K562 (cell line): Measurements from ENCODE around the gene IQCC. TPM values are rescaled to one million over a fixed set of nuclear protein-coding genes. Genes with fewer than 3 reads are reported as not detected.
A peak's percentile ranks its signal among the peaks of the same experiment; 100 is the strongest.

Experiments
- CC2D1A ChIP-seq: fragments of 450-650 bp; IDR thresholded peaks from 2 replicates; pipeline ENCODE4 v1.6.1; 2017; ENCODE audit warnings: mild to moderate bottlenecking
- DLX4 ChIP-seq: fragments of 250-450 bp; sonication (Bioruptor Pico); IDR thresholded peaks from 2 replicates; pipeline ENCODE4 v1.6.1; 2021; ENCODE audit warnings: mild to moderate bottlenecking
- GABPB2 ChIP-seq: fragments of 250-450 bp; sonication (Bioruptor Pico); conservative IDR thresholded peaks from 2 replicates; pipeline ENCODE4 v1.5.1; 2021; ENCODE audit warnings: mild to moderate bottlenecking
- HCFC1 ChIP-seq: IDR thresholded peaks from 2 replicates; pipeline ENCODE4 v1.6.1; 2012; ENCODE audit warnings: low read depth, low read length, improper control_type of control experiment
- HLTF ChIP-seq: fragments of 450-650 bp; IDR thresholded peaks from 2 replicates; pipeline ENCODE4 v1.6.1; 2016
- MLLT1 ChIP-seq, 2 experiments: fragments of 450-650 bp; IDR thresholded peaks; 2 replicates each; pipeline ENCODE4 v1.6.1; 2016
- NCOA2 ChIP-seq, 2 experiments: fragments of 450-650 bp; IDR thresholded peaks; 2 replicates each; pipeline ENCODE4 v1.6.1; 2018; ENCODE audit warnings: mild to moderate bottlenecking in 2 of 2, moderate library complexity in 1 of 2; ENCODE audit not compliant: partially characterized antibody in 2 of 2
- PTTG1 ChIP-seq: fragments of 450-650 bp; IDR thresholded peaks from 2 replicates; pipeline ENCODE4 v1.6.1; 2016; ENCODE audit warnings: low read depth, mild to moderate bottlenecking, missing genetic modification characterization, missing compliant biosample characterization
- PURB ChIP-seq: sonication (generic); formaldehyde crosslinking; IDR thresholded peaks from 2 replicates; pipeline ENCODE4 v1.9.0; 2021; ENCODE audit warnings: low read depth, mild to moderate bottlenecking, missing genetic modification reagents
- RFX7 ChIP-seq: fragments of 250-450 bp; sonication (Bioruptor Pico); IDR thresholded peaks from 2 replicates; pipeline ENCODE4 v1.5.1; 2021; ENCODE audit warnings: mild to moderate bottlenecking
- YBX1 ChIP-seq: fragments of 450-650 bp; IDR thresholded peaks from 2 replicates; pipeline ENCODE4 v1.7.1; 2016; ENCODE audit warnings: mild to moderate bottlenecking
- ZBTB1 ChIP-seq: sonication (generic); formaldehyde crosslinking; IDR thresholded peaks from 2 replicates; pipeline ENCODE4 v1.8.1; 2023; ENCODE audit warnings: missing genetic modification reagents, low read depth, mild to moderate bottlenecking, borderline replicate concordance
- ZBTB26 ChIP-seq: fragments of 450-650 bp; formaldehyde crosslinking; IDR thresholded peaks from 2 replicates; pipeline ENCODE4 v1.4.0; 2022; ENCODE audit warnings: missing genetic modification characterization
- ZNF239 ChIP-seq: fragments of 250-450 bp; sonication (Bioruptor Pico); IDR thresholded peaks from 2 replicates; pipeline ENCODE4 v1.4.0; 2020; ENCODE audit warnings: mild to moderate bottlenecking
- ZNF407 ChIP-seq: fragments of 450-650 bp; IDR thresholded peaks from 2 replicates; pipeline ENCODE4 v1.6.1; 2016; ENCODE audit warnings: low read depth
- ZNF41 ChIP-seq: fragments of 250-450 bp; sonication (Bioruptor Pico); conservative IDR thresholded peaks from 2 replicates; pipeline ENCODE4 v1.4.0; 2020; ENCODE audit warnings: mild to moderate bottlenecking
- ZNF586 ChIP-seq: fragments of 450-650 bp; formaldehyde crosslinking; conservative IDR thresholded peaks from 2 replicates; pipeline ENCODE4 v1.4.0; 2020; ENCODE audit warnings: mild to moderate bottlenecking, moderate library complexity
- ZNF75A ChIP-seq: fragments of 450-650 bp; formaldehyde crosslinking; IDR thresholded peaks from 2 replicates; pipeline ENCODE4 v1.4.0; 2020; ENCODE audit warnings: mild to moderate bottlenecking
- polyA plus RNA-seq, 8 experiments: library from polyadenylated mRNA; depleted of rRNA in 4 of 8; stranded (reverse) in 5 of 8; unstranded in 3 of 8; fragments of >200 nt; fragmentation: Nextera tagmentation in 2 of 8; fragmentation: Illumina TruSeq in 1 of 8; extraction: Ambion mirVana in 2 of 8; extraction: Trizol in 1 of 8; gene quantifications; 2 replicates each; pipeline versions ENCODE4 v1.2.1 to v1.2.3, GENCODE V29; 2011 to 2014; ENCODE audit warnings: inconsistent platforms in 1 of 8, missing spikeins in 1 of 8
- total RNA-seq, 7 experiments: library from RNA; depleted of rRNA in 6 of 7; stranded (reverse); fragments of >200 nt in 6 of 7; fragmentation: Illumina TruSeq in 2 of 7; extraction: Trizol in 2 of 7; gene quantifications; 2 replicates each; pipeline versions ENCODE4 v1.2.1 to v1.2.3, GENCODE V29; 2011 to 2021; ENCODE audit warnings: low replicate concordance in 1 of 7

IQCC gene
- total and polyA plus RNA-seq, 9 of the 15 experiments (the other 6 are each of a cell fraction or from before 2014, with no cell fraction given) = 8.1 to 16.5 (median 10.7) TPM

- TF ChIP-seq ZNF407 (no peak), MLLT1 (IDR thresholded peaks at IDR 0.05) (no peak; a peak in 1 of 4 replicates), HLTF (no peak), ZNF239 (CRISPR knock-in tag) (no peak; the same call in 1 of the 2 replicates), ZBTB26 (CRISPR knock-in tag) (no peak), HCFC1 (peak; percentile 55), DLX4 (CRISPR knock-in tag) (no peak), ZNF75A (0 out of 2 replicates have a peak, but pooled peaks have one; percentile 6), PURB (CRISPR knock-in tag) (no peak), NCOA2 (IDR thresholded peaks at IDR 0.05; ENCODE audit: partially characterized antibody in 2 of 2) (no peak), ZBTB1 (CRISPR knock-in tag) (peak; percentile 10; the same call in 1 of the 2 replicates), YBX1 (no peak), ZNF41 (no peak), RFX7 (no peak), CC2D1A (no peak), ZNF586 (no peak), GABPB2 (no peak), PTTG1 (tag) (no peak)
These were observed 25.9 kb upstream of the IQCC start, which contains the start of gene TXLNA (continued) for GRCh38 chr1:32179443-32180185.
